Measurements from ENCODE around the gene HSP90B1. TPM values are rescaled to one million over a fixed set of nuclear protein-coding genes. Genes with fewer than 3 reads are reported as not detected.
A peak's percentile ranks its signal among the peaks of the same experiment; 100 is the strongest.

The HSP90B1 gene
- total and polyA plus RNA-seq, 2 of the 13 experiments (the other 11 are each of a cell fraction or from before 2014, with no cell fraction given): 800 to 954 TPM

GRCh38 chr12:103962493-103962892 lies 32.3 kb downstream of the HSP90B1 start (continued):
- TF ChIP-seq NFAT5 (CRISPR knock-in tag; IDR thresholded peaks at IDR 0.05): no peak
- no peak for TF ChIP-seq YEATS2 (CRISPR knock-in tag; IDR thresholded peaks at IDR 0.05; ENCODE audit: borderline replicate concordance)
- no peak for TF ChIP-seq PREB (CRISPR knock-in tag; IDR thresholded peaks at IDR 0.05)
- TF ChIP-seq ZFP90 (CRISPR knock-in tag; IDR thresholded peaks at IDR 0.05; ENCODE audit: borderline replicate concordance): no peak
- no peak for TF ChIP-seq MYC (CRISPR knock-in tag; IDR thresholded peaks at IDR 0.05; ENCODE audit: borderline replicate concordance)

- Histone ChIP-seq H3K9me3 (ENCODE audit: low read length) (no peaks in the 10 kb centered on the region), H3K9ac (ENCODE audit: insufficient read depth, low read depth, low read length) (peak overlapping the region; percentile 91), H3K36me3 (replicated peaks in 1 of 2; ENCODE audit: control insufficient read depth in 1 of 2, insufficient read depth in 2 of 2, low read length in 2 of 2) (peaks cover 0 to 12% of the 10 kb centered on the region in 2 experiments; a peak in 1 of 5 replicates), H3K27me3 (ENCODE audit: control insufficient read depth in 1 of 2, insufficient read depth in 2 of 2, low read length in 2 of 2) (no peaks in the 10 kb centered on the region; a peak in 1 of 5 replicates), H3K4me2 (ENCODE audit: low read depth, low read length) (peak overlapping the region; percentile 75), H3K79me2 (ENCODE audit: insufficient read depth, low read length) (peaks cover 58% of the 10 kb centered on the region), H3K27ac (ENCODE audit: extremely low read length, insufficient read depth, low read length) (peak overlapping the region; percentile 86), H3K4me3 (replicated peaks in 1 of 3; ENCODE audit: insufficient read depth in 1 of 3, low read depth in 2 of 3, low read length in 3 of 3) (peak overlapping the region; percentile 68 to 88 (median 82)), H4K20me1 (ENCODE audit: insufficient read depth, low read length) (no peaks in the 10 kb centered on the region), H2AFZ (ENCODE audit: low read length) (no peak overlapping the region), H3K4me1 (ENCODE audit: insufficient read depth, low read length) (peaks cover 61% of the 10 kb centered on the region)
- WGBS (ENCODE audit: low lambda C conversion rate): 3% methylated on average over 3 of the region's 3 CpGs
- in situ Hi-C loops (cut with HindIII; ENCODE audit: extremely low pct_ligation_motif_present, low pct_unique_long_range_greater_than_20kb) (no loop called here), intact Hi-C loops (cut with micrococcal nuclease; ENCODE audit: unreplicated experiment) (loop anchor here (1.0 to 10.0 kb wide), 3 partner anchors 8 to 170 kb away; partner anchors contain the start of genes HSP90B1 and NFYB)
- FAIRE-seq (no peak), DNase-seq (ENCODE audit: low spot score) (no peak), ATAC-seq (no peak)
- CTCF ChIA-PET (ENCODE audit: low intra/inter-chr PET ratio, low total read pairs): no interaction called here
- no TSS peak for BruUV-seq (replicated peaks)
- TF ChIP-seq LBX2 (CRISPR knock-in tag; IDR thresholded peaks at IDR 0.05; ENCODE audit: borderline replicate concordance): no peak
- POLR2A ChIA-PET: interaction anchor here (1.2 to 3.6 kb wide), 5 partner anchors 9 to 321 kb away, joined by 3 to 118 read pairs (median 8); partner anchors contain the start of gene HSP90B1
These were observed 34.6 kb downstream of the HSP90B1 start for GRCh38 chr12:103964805-103965204.
